ENCODE data around the gene ITFG1. TPM values are rescaled to one million over a fixed set of nuclear protein-coding genes. Genes with fewer than 3 reads are reported as not detected.

The ITFG1 gene
- total and polyA plus RNA-seq, 2 of the 8 experiments (the other 6 are each of a cell fraction or from before 2014, with no cell fraction given), result 13.8 to 22.2 TPM

- Histone ChIP-seq H3K23ac (ENCODE audit: insufficient read length) (no peak overlapping the region), H2BK15ac (ENCODE audit: low read length) (no peak overlapping the region), H3K56ac (replicated peaks; ENCODE audit: insufficient read length, low read depth, low read length) (no peak overlapping the region), H3K79me2 (ENCODE audit: control insufficient read depth in 1 of 2, insufficient read depth in 2 of 2, low read length in 2 of 2) (no peaks in the 10 kb centered on the region), H3K4ac (replicated peaks; ENCODE audit: insufficient read length, low read depth, low read length) (no peak overlapping the region), H3K14ac (ENCODE audit: insufficient read length) (no peak overlapping the region), H2BK12ac (ENCODE audit: low read depth, low read length) (no peak overlapping the region), H4K91ac (replicated peaks; ENCODE audit: insufficient read length, low read length) (no peak overlapping the region), H3K23me2 (ENCODE audit: low read depth, low read length) (no peaks in the 10 kb centered on the region), H2BK5ac (ENCODE audit: low read depth, low read length) (no peak overlapping the region), H2BK20ac (ENCODE audit: low read length) (no peak overlapping the region), H3K9ac (replicated peaks in 1 of 4; ENCODE audit: extremely low read depth in 1 of 4, low read depth in 3 of 4, low read length in 3 of 4) (no peak overlapping the region), H3K27me3 (replicated peaks in 1 of 4; ENCODE audit: control insufficient read depth in 3 of 4, extremely low read depth in 1 of 4, insufficient read depth in 3 of 4, low read length in 3 of 4) (no peaks in the 10 kb centered on the region), H3K4me1 (replicated peaks in 1 of 4; ENCODE audit: control insufficient read depth in 3 of 4, insufficient read depth in 4 of 4, low read length in 3 of 4) (no peaks in the 10 kb centered on the region), H3K4me2 (ENCODE audit: insufficient read depth in 1 of 2, low read depth in 2 of 2, low read length in 2 of 2) (no peak overlapping the region), H2BK120ac (replicated peaks; ENCODE audit: low read depth, low read length) (no peak overlapping the region), H4K20me1 (replicated peaks in 1 of 2; ENCODE audit: control insufficient read depth in 1 of 2, insufficient read depth in 2 of 2, low read length in 2 of 2) (no peaks in the 10 kb centered on the region), H2AK5ac (ENCODE audit: low read depth, low read length) (no peak overlapping the region), H3K27ac (ENCODE audit: low read depth, low read length) (no peak overlapping the region), H3K18ac (ENCODE audit: extremely low read depth, low read length) (no peak overlapping the region), H3K4me3 (ENCODE audit: extremely low read depth in 1 of 4, insufficient read depth in 2 of 4, low read depth in 3 of 4, low read length in 4 of 4) (no peak overlapping the region), H3K9me3 (ENCODE audit: insufficient read depth in 2 of 2, low read depth in 1 of 2, low read length in 1 of 2) (no peaks in the 10 kb centered on the region), H4K5ac (ENCODE audit: insufficient read length, low read depth, low read length) (no peak overlapping the region), H3K36me3 (ENCODE audit: control insufficient read depth in 2 of 4, insufficient read depth in 4 of 4, low read length in 3 of 4) (no peaks in the 10 kb centered on the region; a peak in 2 of 8 replicates), H3K79me1 (ENCODE audit: low read depth, low read length) (no peaks in the 10 kb centered on the region), H4K8ac (ENCODE audit: extremely low read depth, insufficient read depth, low read length) (no peak overlapping the region), H2AFZ (ENCODE audit: low read length) (no peak overlapping the region)
- TF ChIP-seq TBP (IDR thresholded peaks at IDR 0.05; ENCODE audit: low read depth, low read length) (no peak), GABPA (IDR thresholded peaks at IDR 0.05; ENCODE audit: borderline replicate concordance, insufficient read depth, low read length) (no peak), NRF1 (IDR thresholded peaks at IDR 0.05; ENCODE audit: low read depth, low read length) (no peak), GTF2F1 (IDR thresholded peaks at IDR 0.05; ENCODE audit: borderline replicate concordance, low read depth, low read length) (no peak), EP300 (IDR thresholded peaks at IDR 0.05; ENCODE audit: borderline replicate concordance in 1 of 2, low read depth in 2 of 2, low read length in 2 of 2) (no peak), SUZ12 (IDR thresholded peaks at IDR 0.05; ENCODE audit: low read length) (no peak), HDAC2 (IDR thresholded peaks at IDR 0.05; ENCODE audit: borderline replicate concordance in 1 of 2, low read depth in 2 of 2, low read length in 2 of 2) (no peak), CEBPB (IDR thresholded peaks at IDR 0.05; ENCODE audit: low read depth, low read length) (no peak), BRCA1 (IDR thresholded peaks at IDR 0.05; ENCODE audit: low read depth, low read length) (no peak), SIRT6 (IDR thresholded peaks at IDR 0.05; ENCODE audit: low read length) (no peak)
- TF ChIP-seq, protein P1, sequence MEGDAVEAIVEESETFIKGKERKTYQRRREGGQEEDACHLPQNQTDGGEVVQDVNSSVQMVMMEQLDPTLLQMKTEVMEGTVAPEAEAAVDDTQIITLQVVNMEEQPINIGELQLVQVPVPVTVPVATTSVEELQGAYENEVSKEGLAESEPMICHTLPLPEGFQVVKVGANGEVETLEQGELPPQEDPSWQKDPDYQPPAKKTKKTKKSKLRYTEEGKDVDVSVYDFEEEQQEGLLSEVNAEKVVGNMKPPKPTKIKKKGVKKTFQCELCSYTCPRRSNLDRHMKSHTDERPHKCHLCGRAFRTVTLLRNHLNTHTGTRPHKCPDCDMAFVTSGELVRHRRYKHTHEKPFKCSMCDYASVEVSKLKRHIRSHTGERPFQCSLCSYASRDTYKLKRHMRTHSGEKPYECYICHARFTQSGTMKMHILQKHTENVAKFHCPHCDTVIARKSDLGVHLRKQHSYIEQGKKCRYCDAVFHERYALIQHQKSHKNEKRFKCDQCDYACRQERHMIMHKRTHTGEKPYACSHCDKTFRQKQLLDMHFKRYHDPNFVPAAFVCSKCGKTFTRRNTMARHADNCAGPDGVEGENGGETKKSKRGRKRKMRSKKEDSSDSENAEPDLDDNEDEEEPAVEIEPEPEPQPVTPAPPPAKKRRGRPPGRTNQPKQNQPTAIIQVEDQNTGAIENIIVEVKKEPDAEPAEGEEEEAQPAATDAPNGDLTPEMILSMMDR (IDR thresholded peaks at IDR 0.05; ENCODE audit: control extremely low read depth in 1 of 3, insufficient read depth in 1 of 3, low read depth in 1 of 3, low read length in 3 of 3), result no peak
- CTCF ChIA-PET (ENCODE audit: partially characterized antibody), result interaction anchor here (0.8 to 1.6 kb wide), 4 partner anchors 8 to 33 kb away, joined by 3 to 5 read pairs (median 4); no protein-coding TSS in a partner anchor
- FAIRE-seq (no peak), DNase-seq (ENCODE audit: low read depth in 1 of 2, low spot score in 2 of 2) (no peak)
- WGBS, 2 experiments (ENCODE audit: extremely low coverage in 1 of 2, insufficient coverage in 1 of 2, insufficient read length in 1 of 2, insufficient replicate concordance in 2 of 2, low coverage in 1 of 2, low lambda C conversion rate in 2 of 2, missing lambda C conversion rate in 1 of 2), result 96% methylated on average over 5 of the region's 5 CpGs; no CpG with 5 or more reads in 1 of the 2 experiments
- POLR2A ChIA-PET (ENCODE audit: partially characterized antibody), result no interaction called here
These were observed 351.5 kb downstream of the ITFG1 start for GRCh38 chr16:47109361-47109760.

All from H1 (cell line).